GM21423 (cell line): Measurements from ENCODE around the gene ECT2L.

ENCODE experiments used
- ATAC-seq: cut with Tn5 transposase; IDR thresholded peaks from one replicate; pipeline ENCODE4 v1.9.1; 2021; ENCODE audit warnings: mild to moderate bottlenecking, moderate library complexity; ENCODE audit not compliant: unreplicated experiment

ECT2L gene

GRCh38 chr6:138795809-138796603 lies at the start of gene ECT2L:
Gene ECT2L, plus strand, starts transcription at chr6:138796087. Its CDS starts 17,188 bp downstream, at chr6:138813275.
- ATAC-seq: no peak

DNA sequence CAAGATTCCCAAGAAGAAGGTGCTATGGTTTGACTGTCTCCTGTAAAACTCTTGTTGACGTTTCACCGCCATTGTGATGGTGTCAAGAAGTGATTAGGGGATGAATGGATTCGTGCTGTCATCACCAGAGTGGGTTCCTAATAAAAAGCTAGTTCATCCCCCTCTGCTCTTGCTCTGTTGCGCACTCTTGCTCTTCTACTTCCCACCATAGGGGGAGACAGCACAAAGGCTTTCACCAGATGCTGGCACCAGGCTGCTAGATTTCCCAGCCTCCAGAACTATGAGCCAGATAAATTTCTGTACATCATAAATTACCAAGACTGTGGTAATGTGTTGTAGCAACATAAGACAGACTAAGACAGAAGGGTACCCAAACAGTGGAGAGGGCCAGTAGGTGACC lies 43.9 kb upstream of the ECT2L start:
- no peak for ATAC-seq

- no peak for ATAC-seq
Measured at GRCh38 chr6:138757136-138757535, 38.8 kb upstream of the ECT2L start.

GRCh38 chr6:138765896-138766655 lies 29.8 kb upstream of the ECT2L start:
- ATAC-seq: no peak

GRCh38 chr6:138769102-138769676 lies 26.7 kb upstream of the ECT2L start:
- no peak for ATAC-seq

- no peak for ATAC-seq
Measured at GRCh38 chr6:138772596-138773176, 23.2 kb upstream of the ECT2L start.

DNA sequence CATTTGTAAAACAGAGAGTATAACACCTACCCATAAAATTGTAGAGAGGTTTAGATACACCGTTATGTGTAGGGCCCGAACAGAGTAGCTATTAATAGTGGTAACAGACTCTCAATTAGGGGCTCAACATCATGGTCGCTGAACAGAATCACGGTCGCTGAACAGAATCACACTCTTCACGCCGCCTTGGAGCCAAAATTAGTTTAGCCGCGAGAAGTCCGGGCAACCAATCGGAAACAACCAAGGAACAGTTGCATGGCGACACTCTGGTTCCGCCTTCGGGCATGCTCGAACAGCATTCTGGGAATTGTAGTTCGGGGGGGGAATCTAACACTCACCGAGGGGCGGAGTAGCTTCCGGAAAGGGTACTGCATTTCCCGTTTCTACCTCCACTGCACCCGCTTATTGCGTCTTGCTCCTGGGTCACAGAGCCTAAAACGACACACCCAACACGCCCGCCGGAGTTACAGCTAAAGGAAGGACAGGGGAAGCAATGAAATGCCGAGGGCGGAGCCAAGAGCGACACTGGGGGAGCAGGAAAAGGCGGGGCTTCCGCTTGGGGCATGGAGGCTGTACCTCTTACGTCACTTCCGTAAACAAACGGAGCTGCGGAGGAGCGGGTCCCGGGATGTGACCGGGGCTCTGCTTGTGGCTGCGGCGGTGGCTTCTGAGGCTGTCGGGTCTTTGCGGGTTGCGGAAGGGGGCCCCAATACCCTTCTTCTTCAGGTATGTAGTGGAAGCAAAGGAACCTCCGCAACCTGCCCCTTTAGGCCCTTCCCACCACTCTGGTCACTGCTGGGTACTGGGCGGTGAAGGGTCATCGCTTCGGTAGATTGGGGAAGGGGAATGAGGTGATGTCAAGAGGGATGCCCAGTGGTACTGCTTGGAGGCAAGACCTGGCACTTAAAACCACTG lies 22.5 kb upstream of the ECT2L start, which contains the start of gene CCDC28A:
Gene CCDC28A (plus strand): TSS at position 593 of the 915 bp plus-strand sequence. CDS start 2,352 bp downstream, outside the sequence.
- peak; percentile 91 for ATAC-seq

DNA sequence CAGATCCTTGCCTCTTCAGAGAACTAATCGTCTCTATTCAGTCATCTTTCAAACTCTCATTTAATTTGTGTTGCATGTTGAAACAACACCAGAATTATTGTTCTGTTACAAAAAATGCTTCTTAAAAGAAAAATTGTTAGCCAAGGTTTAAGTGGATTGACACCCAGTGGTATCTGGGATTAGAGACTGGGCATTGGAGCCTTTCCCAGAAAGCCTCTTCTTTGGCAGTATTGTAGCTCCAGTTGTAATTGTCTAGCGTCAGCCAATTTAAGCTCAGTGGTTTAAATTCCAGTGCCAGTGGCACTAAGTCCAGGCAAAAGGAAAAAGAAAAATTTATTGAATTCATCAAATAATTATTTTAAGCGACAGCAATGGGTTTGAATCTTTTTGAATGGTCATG lies 21.5 kb upstream of the ECT2L start:
- ATAC-seq: no peak

- ATAC-seq: no peak
Measured at GRCh38 chr6:138776659-138777058, 19.2 kb upstream of the ECT2L start.

GRCh38 chr6:138778331-138778730 lies 17.6 kb upstream of the ECT2L start:
- no peak for ATAC-seq

GRCh38 chr6:138782243-138782642 lies 13.6 kb upstream of the ECT2L start:
- no peak for ATAC-seq

GRCh38 chr6:138785079-138785478 lies 10.8 kb upstream of the ECT2L start:
- ATAC-seq: no peak

GRCh38 chr6:138785980-138786379 lies 9.9 kb upstream of the ECT2L start:
- ATAC-seq: no peak

DNA sequence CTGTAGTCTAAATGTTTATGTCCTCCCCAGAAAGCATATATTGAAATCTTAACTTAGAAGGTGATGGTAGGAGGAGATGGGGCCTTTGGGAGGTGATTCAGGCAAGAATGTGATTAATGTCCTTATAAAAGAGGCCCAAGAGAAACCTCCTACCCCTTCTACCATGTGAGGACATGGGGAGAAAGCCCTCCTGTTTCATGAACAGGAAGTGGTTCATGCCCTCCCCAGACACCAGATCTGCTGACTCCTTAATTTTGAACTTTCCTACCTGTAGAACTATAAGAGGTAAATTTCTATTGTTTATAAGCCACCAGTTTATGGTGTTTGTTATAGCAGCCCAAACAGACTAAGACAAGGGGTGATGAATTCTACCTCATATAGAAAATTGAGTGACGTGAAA lies 8.7 kb upstream of the ECT2L start:
- no peak for ATAC-seq

DNA sequence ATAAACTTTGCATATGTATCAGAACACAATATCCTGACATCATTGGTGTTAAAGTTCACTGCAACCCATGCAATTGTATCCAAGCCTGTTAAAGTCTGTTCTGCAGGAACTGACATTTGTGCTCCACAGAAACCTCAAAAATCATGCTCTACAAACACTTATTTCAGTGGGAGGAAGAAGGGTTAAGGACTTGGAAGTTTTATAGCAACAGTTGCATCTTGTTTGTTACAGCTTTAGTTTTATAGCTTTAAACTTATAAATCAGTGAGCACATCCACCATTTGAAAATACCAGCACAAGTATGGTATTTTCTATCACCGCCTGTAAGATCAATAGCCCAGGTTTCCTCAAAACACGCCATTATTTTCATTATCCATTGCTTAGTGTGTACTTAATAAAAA lies 884 bp downstream of the ECT2L start:
- no peak for ATAC-seq

DNA sequence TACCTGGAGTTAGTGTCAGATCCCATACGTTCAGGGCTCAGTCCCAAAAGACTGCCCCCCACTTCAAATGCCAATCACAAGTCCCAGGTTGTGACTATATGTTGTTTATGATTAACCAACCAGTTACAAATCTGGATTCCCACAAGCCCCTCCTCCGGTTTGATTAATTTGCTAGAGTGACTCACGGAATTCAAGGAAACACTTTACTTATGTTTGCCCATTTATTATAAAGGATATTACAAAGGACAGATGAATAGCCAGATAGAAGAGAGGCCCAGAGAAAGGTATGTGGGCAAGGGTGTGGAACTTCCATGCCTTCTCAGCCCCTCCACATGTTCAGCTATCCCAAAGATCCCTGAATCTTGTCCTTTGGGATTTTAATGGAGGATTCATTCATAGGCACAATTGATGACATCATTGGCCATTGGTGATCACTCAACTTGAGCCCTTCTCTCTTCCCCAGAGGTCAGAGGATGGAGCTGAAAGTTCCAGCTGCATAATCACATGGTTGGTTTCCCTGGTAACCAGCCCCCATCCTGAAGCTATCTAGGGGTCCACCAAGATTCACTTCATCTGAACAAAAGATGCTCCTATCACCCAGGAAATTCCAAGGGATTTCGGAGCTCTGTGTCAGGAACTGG lies 2.0 kb downstream of the ECT2L start:
- ATAC-seq: no peak

DNA sequence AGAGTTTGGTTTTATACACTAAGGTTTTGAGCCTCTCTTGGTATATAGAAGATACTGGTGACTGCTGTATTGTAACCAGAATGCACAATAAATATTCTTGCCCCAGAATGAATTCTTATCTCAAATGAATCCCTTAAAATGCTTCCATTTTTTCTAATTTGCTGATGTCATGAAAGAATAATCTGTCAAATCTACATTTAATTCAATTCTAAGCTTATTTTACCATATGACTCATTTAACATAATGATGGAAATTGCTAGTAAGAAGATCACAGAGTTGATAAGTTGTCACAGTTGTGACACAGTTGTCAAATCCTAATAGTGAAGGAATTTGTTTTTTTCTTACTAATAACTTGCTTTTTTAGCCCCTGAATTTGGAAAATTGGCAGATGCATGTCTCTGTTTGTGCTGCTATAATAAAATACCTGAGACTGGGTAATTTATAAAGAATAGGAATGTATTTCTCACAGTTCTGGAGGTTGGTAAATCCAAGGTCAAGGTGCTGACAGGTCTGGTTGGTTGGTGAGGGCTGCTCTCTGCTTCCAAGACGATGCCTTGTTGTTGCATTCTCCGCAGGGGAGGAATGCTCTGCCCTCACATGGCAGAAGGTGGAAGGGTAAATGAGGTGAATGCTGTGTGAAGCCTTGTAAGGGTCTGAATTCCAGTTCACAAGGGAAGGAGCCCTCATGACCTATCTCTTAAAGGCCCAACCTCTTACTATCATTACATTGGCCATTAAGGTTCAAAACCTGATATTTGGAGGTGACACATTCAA lies 4.7 kb downstream of the ECT2L start:
- ATAC-seq: no peak

- ATAC-seq: no peak
Measured at GRCh38 chr6:138803331-138803730, 7.4 kb downstream of the ECT2L start.

DNA sequence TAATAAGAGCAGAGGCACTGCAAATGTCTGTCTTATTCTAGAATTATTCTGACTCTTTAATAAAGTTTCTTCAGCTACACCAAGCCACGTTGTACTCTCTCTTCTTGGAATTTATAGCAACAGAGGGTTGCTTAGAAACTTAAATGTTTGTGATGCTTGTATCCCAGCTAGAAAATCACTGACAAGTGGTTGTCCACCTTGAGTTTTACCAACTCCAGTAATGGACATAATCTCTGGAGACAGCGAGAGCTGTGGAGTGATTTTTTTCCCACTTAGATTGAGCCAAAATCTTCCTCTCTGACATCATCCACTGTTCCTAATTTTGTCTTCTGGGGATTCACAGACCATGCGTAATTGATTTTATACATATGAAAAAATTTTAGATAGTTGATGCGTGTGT lies 8.0 kb downstream of the ECT2L start:
- no peak for ATAC-seq
